HG02571 (cell line): ENCODE results near the gene AUH.

Experiments used
- ATAC-seq: cut with Tn5 transposase; IDR thresholded peaks from one replicate; pipeline ENCODE4 v1.9.1; 2021; ENCODE audit warnings: mild to moderate bottlenecking, moderate library complexity; ENCODE audit not compliant: unreplicated experiment

AUH gene

GRCh38 chr9:91192381-91193086, 169.2 kb downstream of the AUH start:
- ATAC-seq, result no peak

- no peak for ATAC-seq
Measured at GRCh38 chr9:91191411-91192380, 170.0 kb downstream of the AUH start.

DNA sequence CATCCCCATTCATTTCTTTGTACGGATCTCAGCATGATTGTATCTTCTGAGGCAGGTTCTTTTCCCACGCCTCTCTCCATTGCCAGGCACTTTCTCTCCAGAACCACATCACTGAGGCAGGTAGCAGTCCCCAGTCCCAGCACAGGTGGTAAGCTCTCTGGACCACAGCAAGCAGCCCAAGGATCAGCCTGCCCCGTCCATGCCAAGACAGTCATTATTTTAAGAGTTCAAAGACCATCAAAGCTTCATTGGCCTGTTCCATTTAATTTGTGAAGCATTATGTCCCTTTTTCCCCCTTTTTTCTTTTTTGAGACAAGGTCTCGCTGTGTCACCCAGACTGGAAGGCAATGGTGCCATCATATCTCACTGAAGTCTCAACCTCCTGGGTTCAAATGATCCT, 171.7 kb downstream of the AUH start:
- ATAC-seq, result no peak

DNA sequence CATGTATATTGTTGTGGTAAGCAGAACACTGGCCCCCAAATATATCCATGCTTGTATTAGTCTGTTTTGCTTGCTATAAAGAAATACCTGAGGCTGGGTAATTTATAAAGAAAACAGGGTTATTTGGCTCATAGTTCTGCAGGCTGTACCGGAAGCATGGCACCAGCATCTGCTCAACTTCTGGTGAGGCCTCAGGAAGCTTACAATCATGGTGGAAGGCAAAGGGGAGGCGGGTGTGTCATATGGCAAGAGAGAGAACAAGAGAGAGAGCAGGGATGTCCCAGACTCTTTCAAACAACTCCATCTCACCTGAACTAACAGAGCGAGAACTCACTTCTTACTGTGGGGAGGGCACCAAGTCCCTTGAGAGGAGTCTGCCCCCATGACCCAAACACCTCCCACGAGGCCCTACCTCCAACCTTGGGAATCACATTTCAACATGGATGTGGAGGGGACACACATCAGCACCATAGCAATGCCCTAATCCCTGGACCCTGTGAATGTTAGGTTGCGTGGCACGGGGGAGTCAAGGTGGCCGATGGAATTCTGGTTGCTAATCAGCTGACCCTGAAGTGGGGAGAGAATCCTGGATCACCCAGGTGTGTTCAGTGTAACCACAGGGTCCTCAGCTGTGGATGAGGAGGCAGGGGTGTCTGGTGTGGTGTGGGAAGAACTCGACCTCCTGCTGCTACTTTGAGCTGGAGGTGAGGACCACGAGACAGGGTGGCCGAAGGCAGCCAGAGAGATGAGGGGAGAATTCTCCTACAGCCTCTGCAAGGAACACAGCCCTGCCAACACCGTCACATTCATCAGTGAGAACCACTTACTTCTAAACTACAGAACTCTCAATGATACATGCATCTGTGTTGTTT, 172.8 kb downstream of the AUH start:
- no peak for ATAC-seq

GRCh38 chr9:91187965-91188344, 173.8 kb downstream of the AUH start:
- ATAC-seq, result no peak

DNA sequence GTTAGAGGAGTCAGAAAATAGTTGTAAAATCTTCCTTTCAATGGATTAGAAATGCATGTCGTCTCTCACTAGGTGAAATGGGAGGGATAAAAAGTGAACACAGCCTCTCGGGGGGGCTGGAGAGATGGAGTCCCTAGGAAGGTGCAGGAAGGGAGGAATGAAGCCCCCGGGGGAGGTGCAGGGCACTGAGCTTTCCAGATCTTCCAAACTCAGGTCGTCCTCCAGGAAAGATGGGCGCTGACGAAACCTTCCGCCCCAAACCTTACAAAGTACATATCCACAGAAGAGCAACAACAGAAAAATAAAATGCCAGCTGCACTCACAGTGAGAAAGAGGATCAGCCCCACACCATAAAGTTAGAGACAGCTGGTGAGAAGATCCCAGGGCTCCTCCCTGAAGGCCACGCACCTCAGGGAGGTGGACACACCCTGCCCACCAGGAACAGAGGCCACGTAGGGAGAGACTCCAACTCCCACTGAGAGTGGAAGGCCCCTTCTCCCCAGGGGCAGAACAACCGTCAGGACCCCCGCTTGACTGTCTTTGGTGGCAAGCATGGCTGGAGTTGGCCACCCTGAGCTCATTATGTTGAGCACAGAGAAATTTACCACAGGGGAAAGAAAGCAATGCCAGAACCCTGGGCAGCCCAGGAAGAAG, 174.3 kb downstream of the AUH start:
- ATAC-seq, result no peak

GRCh38 chr9:91186632-91187108, 175.0 kb downstream of the AUH start:
- ATAC-seq, result no peak

GRCh38 chr9:91185193-91185886, 176.4 kb downstream of the AUH start:
- ATAC-seq, result no peak

GRCh38 chr9:91182429-91183225, 179.1 kb downstream of the AUH start:
- no peak for ATAC-seq

DNA sequence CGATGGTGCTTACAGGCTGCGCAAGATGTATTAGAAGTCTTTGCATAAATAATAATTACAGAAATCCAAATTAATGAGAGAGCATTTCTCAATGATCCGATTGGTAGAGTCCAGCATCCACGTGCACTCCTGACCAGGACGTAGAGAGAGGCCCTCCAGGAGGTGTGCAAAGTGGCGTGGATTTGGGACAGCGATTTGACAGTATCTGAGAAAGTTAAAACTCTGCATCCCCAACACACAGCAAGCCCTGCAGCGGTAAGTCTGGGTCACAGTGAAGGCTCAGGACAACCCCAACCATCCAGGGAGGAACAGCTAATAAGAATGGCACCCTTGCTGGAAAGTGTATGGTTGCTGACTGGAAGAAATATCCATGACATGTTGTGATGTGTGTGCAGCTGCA, 180.2 kb downstream of the AUH start:
- ATAC-seq, result no peak

GRCh38 chr9:91180930-91181268, 180.8 kb downstream of the AUH start:
- no peak for ATAC-seq

- no peak for ATAC-seq
Measured at GRCh38 chr9:91180240-91180929, 181.3 kb downstream of the AUH start.

DNA sequence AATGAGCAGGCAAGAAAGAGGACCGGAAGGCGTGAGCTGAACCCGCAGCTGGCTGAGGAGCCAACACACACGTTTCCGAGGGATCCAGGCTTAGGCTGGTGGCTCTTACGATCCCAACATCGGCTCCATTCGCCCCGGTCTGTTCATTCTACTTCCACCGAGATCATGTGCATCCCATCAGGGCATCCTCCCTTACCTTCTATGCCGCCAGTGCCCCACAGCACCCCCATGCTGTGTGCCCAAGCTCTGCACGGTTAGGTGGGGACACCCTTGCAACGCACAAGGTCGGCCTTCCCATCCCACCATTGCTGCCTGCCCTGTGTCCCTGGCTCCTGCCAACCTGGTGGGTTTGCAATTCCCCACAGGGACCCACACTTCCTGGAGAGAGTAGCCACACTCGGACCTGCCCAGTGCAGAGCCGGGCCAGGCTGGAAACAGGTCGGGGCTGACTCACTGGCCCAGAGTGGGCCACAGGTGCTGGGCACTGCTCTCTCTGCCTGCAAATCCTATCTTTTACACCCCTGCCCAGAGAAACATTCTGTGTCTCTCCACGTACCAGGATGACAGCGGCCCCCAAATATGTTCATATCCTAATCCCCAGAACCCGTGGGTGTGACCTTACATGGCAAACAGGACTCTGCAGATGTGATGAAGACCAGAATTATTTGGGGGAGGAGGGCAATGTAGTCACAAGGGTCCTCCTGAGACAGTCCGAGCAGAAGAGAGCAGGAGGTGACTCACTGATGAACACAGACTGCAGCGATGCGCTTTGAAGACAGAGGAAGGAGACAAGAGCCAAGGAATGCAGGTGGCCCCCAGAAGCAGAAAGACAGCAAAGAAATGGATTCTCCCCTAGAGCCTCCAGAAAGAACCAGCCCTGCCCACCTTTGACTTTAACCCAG, 182.2 kb downstream of the AUH start:
- ATAC-seq, result no peak

DNA sequence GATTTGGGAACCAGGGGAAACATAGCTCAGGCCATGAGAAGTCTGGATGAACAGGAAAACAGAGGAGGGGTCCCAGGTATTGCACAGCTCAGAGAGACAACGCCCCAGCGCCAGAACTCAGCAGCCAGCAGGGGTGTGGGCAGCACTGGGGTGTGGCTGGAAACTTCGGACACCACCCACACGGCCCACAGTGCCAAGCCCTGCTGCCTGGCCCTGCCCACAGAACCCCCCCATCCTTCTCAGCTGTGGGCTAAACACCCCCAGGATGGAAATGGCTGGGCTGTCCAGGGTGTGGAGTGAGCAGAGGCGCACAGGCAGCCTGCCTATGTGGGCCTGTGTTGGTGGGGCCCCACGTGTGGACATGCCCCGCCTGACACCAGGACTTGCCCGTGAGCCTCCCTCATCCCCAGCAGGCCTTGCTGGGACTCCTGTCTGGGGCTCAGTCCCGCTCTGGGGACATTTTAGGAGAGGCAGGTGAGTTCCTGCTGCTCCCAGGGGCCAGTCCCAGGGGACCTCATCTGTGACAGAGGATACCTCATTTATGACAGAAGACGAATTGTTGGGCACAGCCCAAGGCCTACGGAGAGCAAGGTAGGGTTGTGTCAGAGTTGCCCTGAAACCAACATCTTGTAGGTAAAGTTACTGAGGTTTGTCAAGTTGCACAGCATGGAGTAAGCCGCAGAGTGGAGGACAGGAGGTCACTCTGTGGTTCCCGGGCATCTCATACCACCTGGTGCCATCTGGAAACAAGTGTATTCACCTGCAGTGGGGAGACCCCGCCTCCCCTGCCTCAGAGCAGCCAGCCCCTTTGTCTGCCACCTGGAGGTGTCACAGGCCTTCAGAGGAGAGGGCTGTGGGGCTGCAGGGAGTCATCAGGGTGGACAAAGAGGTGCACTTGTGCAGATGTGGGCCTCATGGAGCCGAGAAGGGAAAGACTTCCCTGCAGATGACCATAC, 183.2 kb downstream of the AUH start:
- ATAC-seq, result no peak

- ATAC-seq, result no peak
Measured at GRCh38 chr9:91177661-91178280, 183.9 kb downstream of the AUH start.

DNA sequence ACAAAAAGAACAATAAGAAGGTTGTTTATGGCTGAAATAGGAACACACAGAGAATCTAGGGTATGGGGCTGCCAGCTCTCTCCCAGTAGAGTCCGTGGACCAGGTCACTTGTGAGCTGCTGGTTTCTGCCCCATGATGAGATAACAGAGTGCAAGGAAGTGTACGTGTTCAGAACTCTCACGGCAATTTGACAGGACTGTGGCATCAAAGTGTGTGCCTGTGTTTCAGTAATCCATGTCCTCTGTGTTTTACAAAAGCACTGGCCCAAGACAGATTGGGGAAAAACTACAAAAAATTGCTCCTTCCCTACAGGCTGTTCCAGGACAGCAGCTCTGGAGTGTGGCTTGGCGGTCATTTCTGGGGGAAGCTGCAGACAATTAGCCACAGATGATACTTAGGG, 184.6 kb downstream of the AUH start:
- no peak for ATAC-seq
